ENCODE results near the gene API5. TPM values are rescaled to one million over a fixed set of nuclear protein-coding genes. Genes with fewer than 3 reads are reported as not detected.

The API5 gene
- 59.8 to 86.0 TPM (median 67.5 TPM) in 5 replicates for total RNA-seq (2022; extraction: Qiagen RNA extraction)

GRCh38 chr11:43311791-43312607 lies at the start of gene API5:
API5 (plus strand) TSS chr11:43311996; CDS start chr11:43312128, 132 bp downstream.

GRCh38 chr11:43358801-43359421 lies 47.1 kb downstream of the API5 start, which contains the start of gene TTC17:
TTC17 (plus strand) TSS chr11:43358920; CDS start chr11:43358955, 35 bp downstream.

Other genes starting within 250 kb of the API5 start
- gene TTC17, start 46.9 kb downstream of the API5 start, total RNA-seq (2022; extraction: Qiagen RNA extraction) = 24.9 to 32.4 TPM (median 27.9 TPM) in 5 replicates